DMS153 (cell line): ENCODE data around the gene RBM8A.

Source experiments
- DNase-seq: peaks from one replicate; lab custom pipeline; 2025; lab: John Stamatoyannopoulos, UW

The RBM8A gene

GRCh38 chr1:145916745-145917144 lies 10.5 kb downstream of the RBM8A start:
- no peak for DNase-seq

DNA sequence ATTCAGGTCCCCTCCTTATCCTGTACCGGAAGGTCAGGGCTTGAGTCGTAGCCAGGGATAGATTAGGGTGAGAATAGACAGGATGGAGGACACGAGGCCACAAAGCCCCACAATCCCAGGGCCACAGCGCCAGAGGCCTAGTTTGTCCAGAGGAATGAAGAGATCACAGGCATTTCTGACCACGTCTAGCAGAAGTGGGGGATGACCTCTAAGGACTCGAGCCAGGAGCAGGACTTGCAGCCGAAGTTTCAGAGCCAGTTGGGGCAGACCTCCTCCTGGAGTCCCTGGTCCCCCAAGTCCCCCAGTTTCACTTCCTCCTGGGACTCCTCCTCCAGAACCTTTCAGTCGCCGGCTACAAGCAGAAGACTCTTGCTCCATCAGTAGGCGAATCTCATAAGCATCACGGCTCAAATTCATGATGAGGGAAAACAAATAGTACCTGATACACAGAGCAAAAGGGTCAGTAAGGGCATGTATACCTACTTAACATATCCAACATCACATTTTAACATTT lies 15.1 kb downstream of the RBM8A start:
- DNase-seq: no peak

GRCh38 chr1:145908653-145909052 lies 18.6 kb downstream of the RBM8A start:
- no peak for DNase-seq

GRCh38 chr1:145906954-145907753 lies 20.1 kb downstream of the RBM8A start:
- DNase-seq: no peak

DNA sequence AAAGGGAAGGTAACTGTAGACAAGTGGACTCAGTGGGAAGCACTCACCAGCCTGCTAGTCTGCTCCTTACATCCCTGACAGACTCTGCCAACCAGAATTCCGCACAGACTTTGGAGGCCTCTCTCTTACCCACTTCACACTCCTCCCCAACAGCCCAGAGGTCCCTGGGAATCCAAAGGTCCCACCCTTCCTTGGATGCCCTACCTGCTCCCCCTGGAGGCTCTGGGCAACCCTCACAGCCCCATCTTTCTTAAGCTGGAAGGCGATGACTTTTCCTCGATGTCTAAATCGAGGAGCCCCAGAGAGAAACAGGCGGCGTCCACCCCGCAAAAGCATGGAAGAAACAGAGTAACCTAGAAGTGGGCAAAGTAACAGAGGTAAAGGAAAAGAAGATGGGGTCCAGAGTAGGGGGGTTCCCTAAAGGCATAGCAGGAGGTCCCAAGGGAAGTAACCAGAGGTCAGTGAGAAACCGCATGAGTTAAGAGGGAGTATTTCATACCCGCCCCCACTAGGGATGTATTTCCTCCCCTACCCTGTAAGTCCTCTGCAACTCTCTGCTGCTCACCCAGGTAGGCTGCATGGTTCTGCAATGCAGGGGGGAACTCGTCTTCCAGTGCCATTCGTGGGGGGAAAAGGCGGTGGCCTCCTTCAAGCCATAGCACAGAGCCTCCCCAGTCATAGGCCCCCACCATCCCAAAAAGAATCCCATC lies 25.8 kb downstream of the RBM8A start:
- DNase-seq: no peak

- DNase-seq: no peak
These were observed 28.5 kb downstream of the RBM8A start for GRCh38 chr1:145898756-145899155.

DNA sequence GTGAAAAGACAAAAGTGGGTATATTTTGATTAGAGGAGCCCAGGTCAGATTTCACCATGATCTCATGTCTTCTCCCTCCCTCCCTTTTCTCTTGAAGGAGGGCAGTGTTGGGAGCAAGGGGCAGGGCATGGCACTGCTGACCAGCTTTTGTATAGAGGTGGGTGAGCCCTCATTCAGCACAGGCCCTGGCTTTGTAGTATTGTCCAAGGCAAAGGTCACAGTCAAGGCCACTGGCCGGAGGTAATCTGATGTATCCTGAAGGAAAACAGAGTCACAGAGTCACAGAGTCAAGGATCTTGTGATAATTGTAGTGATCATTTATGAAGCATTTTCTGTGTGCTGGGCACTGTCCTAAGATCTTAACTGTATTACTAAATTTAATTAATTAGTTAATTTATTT lies 29.3 kb downstream of the RBM8A start:
- DNase-seq: no peak

GRCh38 chr1:145895471-145895870 lies 31.8 kb downstream of the RBM8A start:
- no peak for DNase-seq

DNA sequence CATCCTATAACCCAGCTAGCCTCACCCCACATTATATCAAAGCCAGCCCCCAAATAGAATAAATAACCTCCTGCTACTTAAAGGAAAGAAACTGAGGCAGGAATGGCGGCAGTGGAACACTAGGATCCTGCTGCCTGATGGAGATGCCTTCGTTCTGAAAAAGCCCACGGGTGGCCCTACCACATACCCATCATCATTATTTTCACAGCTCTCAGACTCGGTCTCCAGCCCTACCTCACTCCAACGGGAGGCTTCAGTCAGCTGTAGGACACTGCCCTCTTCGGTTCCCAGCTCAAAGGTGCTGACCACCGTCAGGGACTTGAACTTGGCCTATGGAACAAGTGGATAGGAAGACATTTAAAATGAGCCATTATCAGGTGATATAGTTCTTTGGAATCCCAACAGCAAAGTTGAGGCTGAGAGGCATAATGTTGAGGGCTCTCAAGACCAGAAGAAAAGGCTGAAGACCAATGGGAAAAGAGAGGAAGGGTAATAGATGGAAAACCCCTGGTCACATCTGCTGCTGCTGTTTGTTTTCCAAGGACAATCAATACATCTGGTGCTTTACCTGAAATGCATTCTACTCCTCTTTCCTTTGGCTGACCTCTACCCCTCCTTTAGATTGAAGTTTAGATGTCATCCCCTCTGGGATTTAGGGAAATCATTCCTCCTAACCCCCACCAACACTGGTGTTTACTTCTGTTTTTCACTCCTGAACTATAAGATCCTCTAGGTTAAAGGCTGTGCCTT lies 33.8 kb downstream of the RBM8A start:
- no peak for DNase-seq

- DNase-seq: no peak
These were observed 34.7 kb downstream of the RBM8A start for GRCh38 chr1:145892486-145893087.

GRCh38 chr1:145891587-145892485 lies 35.4 kb downstream of the RBM8A start:
- DNase-seq: peak; percentile 99

DNA sequence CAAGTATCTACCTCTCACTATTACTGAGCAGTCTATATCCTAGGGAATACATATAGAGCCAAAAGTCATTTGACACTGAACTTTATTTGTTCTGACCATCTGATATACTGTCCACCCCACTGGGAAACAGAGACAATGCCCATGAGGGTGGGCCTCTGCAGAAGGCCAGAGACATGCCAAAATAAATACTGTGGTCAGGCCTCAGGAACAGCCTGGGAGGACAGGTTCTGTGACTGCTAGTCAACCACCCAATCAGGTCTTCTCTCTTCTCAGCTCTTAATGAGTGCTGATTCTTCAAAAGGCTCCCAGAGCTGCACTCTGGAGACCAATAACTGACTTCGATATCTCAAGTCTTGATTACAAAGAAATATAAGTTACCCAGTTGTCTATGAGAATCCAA lies 36.1 kb downstream of the RBM8A start:
- peak; percentile 39 for DNase-seq

GRCh38 chr1:145889722-145890121 lies 37.6 kb downstream of the RBM8A start:
- peak; percentile 87 for DNase-seq

- DNase-seq: no peak
These were observed 39.7 kb downstream of the RBM8A start for GRCh38 chr1:145887631-145888030.

GRCh38 chr1:145886816-145887215 lies 40.5 kb downstream of the RBM8A start:
- DNase-seq: no peak

DNA sequence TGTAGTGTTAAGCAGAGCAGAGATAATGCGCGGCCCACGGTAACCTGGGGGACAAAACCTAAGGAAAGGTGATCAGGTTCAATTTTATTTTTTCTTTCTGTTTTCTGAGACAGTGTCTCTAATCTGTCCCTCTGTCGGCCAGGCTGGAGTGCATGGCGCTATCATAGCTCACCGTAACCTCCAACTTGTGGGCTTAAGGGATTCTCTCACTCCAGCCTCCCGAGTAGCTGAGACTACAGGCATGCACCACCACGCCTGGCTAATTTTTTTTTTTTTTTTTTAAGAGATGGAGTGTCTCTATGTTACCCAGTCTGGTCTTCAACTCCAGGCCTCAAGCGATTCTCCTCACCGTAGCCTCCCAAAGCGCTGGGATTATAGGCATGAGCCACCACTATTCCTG lies 40.9 kb downstream of the RBM8A start:
- no peak for DNase-seq

DNA sequence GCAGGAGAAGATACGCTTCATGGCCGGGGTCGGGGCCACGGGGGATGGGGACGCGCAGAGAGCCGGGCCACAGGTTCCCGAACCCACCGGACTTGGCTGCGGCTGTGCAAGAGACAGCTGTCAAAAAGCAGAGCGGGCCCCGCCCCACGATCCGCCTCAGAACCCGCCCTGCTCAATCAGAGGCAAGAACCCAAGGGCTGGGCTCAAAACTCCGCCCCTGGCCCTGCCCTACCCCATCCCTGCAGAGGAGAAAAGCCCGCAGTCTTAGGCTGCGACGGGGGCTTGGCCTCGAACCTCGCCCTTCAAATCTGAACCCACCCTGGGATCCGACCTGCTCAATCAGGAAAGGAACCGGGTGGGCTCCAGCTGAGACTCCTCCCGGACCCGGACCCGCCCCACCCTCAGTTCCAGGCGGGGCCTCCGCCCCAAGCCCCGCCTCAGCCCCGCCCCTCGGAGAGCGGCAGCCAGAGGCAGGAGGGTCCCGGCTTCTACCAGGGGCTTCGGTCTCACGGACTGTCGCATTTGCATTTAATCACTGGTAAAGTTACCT lies 41.5 kb downstream of the RBM8A start, which contains the start of gene ANKRD35:
ANKRD35 (minus strand) TSS at position 129 of the 550 bp plus-strand sequence; CDS start at position 21, 108 bp downstream.
- peak; percentile 72 for DNase-seq

DNA sequence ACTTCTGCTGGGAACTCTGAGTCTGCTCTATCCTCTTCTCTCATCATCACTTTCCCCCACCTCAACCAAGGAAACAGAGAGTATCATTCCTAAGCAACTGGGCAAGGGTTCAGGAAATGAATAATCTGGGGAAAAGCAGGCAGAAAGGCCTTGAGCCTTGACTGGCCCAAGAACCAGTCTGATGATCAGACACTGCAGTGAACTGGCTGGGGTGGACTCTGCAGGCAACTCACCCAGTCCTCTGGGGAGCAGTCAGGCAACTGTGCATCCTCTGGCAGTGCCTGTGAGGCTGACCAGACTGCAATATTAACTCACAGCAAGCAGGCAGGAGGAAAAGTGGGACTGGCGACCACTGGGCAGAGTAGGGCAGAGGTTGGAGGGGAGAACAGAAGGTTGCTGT lies 42.6 kb downstream of the RBM8A start:
- no peak for DNase-seq

GRCh38 chr1:145879775-145880174 lies 47.5 kb downstream of the RBM8A start:
- DNase-seq: peak; percentile 97

GRCh38 chr1:145878724-145879123 lies 48.6 kb downstream of the RBM8A start:
- DNase-seq: no peak
